Measurements from ENCODE around the gene CD82.

DNA sequence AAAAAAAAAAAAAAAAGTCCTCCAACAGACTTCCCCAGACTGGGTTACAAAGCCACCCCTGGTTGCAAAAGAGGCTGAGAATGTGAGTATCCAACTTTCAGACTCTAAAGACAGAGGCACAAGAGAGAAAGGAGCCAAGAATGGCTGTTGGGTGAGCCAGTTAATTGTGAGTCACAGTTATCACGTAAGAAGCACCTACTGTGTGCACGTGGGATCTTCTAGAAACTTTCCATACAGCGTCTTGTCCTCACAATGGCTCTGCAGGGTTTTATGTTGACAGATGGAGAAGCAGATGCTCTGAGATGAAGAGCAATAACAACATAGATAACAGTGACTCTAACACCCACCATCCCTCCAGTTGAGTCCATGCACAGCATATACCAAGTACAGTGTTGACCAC, 41.0 kb downstream of the CD82 start:
- TF ChIP-seq FOXP2 (optimal IDR thresholded peaks at IDR 0.05; ENCODE audit: control extremely low read depth, extremely low read length, insufficient read depth) (no peak), POLR2AphosphoS5 (IDR thresholded peaks at IDR 0.05; ENCODE audit: borderline replicate concordance, low read depth, low read length) (no peak)

Data from SK-N-MC (cell line).